Panc1 (cell line): ENCODE data around the gene INTS11. TPM values are rescaled to one million over a fixed set of nuclear protein-coding genes. Genes with fewer than 3 reads are reported as not detected.

ENCODE experiments used
- ATAC-seq: fragments of 200-7000 bp; cut with Tn5 transposase; 2 replicates; pipeline ENCODE4 v1.9.1; 2020; ENCODE audit warnings: mild to moderate bottlenecking, moderate library complexity
- BruUV-seq: library from RNA; stranded (reverse); fragments of 400-500 nt; replicated peaks from 2 replicates; lab custom pipeline; 2021; lab: Mats Ljungman, UMichigan
- CTCF ChIA-PET: fragments of 300-600 bp; sonication (Branson Sonifier 250); formaldehyde crosslinking; loops from one replicate; lab custom pipeline; 2022; ENCODE audit warnings: antibody characterized with exemption; lab: Charles Lee
- POLR2A ChIA-PET: fragments of 300-600 bp; sonication (Branson Sonifier 250); formaldehyde crosslinking; loops from one replicate; lab custom pipeline; 2022; ENCODE audit warnings: antibody characterized with exemption; lab: Charles Lee
- DNase-seq: peaks from one replicate; pipeline ENCODE4 v3.0.0-alpha.2; 2010; ENCODE audit warnings: low read depth, low spot score
- H3K27ac ChIP-seq: 2 replicates; pipeline ENCODE4 v1.5.1; 2011; ENCODE audit warnings: mild to moderate bottlenecking, low read length, inconsistent platforms
- H3K27me3 ChIP-seq: fragments of 200-500 bp; sonication (Bioruptor generic); 2 replicates; pipeline ENCODE4 v1.6.0; 2014; ENCODE audit warnings: low read length, inconsistent platforms; ENCODE audit not compliant: control insufficient read depth, insufficient read depth
- H3K36me3 ChIP-seq: fragments of 200-500 bp; sonication (Bioruptor generic); 2 replicates; pipeline ENCODE4 v1.5.1; 2014; ENCODE audit warnings: inconsistent platforms, mild to moderate bottlenecking, low read length, moderate library complexity; ENCODE audit not compliant: control insufficient read depth, insufficient read depth
- H3K4me1 ChIP-seq: 2 replicates; pipeline ENCODE4 v1.5.1; 2011; ENCODE audit warnings: inconsistent platforms, mild to moderate bottlenecking, low read length, moderate library complexity; ENCODE audit not compliant: control insufficient read depth, insufficient read depth
- H3K4me3 ChIP-seq, 2 experiments: 2 replicates each; pipeline ENCODE4 v1.5.1; 2011 to 2012; ENCODE audit warnings: low read depth in 2 of 2, low read length in 2 of 2, mild to moderate bottlenecking in 2 of 2, inconsistent platforms in 1 of 2, moderate library complexity in 1 of 2
- H3K9me3 ChIP-seq: fragments of 200-500 bp; sonication (Bioruptor generic); 2 replicates; pipeline ENCODE4 v1.5.1; 2014; ENCODE audit warnings: low read depth, mild to moderate bottlenecking, inconsistent platforms, low read length, moderate library complexity; ENCODE audit not compliant: control insufficient read depth, insufficient read depth
- POLR2AphosphoS5 ChIP-seq: IDR thresholded peaks from 2 replicates; pipeline ENCODE4 v1.6.1; 2012; ENCODE audit warnings: mild to moderate bottlenecking, low read depth, low read length, moderate library complexity
- SIN3A ChIP-seq: IDR thresholded peaks from 2 replicates; pipeline ENCODE4 v1.6.1; 2012; ENCODE audit warnings: low read depth, mild to moderate bottlenecking, low read length, moderate library complexity, borderline replicate concordance; ENCODE audit not compliant: insufficient read depth
- TCF7L2 ChIP-seq: IDR thresholded peaks from 2 replicates; pipeline ENCODE4 v1.6.1; 2011; ENCODE audit warnings: mild to moderate bottlenecking, low read depth, low read length, inconsistent platforms
- in situ Hi-C: cut with HindIII; loops from 2 replicates; pipeline ENCODE4 v1.10.0; 2016; ENCODE audit warnings: low sequenced_read_pairs, low pct_unique_long_range_greater_than_20kb
- intact Hi-C: fragments of 100-400 bp; cut with micrococcal nuclease; formaldehyde crosslinking; loops from one replicate; pipeline ENCODE4 v1.10.0; 2022; ENCODE audit not compliant: unreplicated experiment
- total RNA-seq: library from RNA; stranded (reverse); gene quantifications from one replicate; pipeline ENCODE4 v1.2.1, GENCODE V29; 2021; ENCODE audit not compliant: unreplicated experiment
- TF ChIP-seq, protein P1 (sequence below), 2 experiments: IDR thresholded peaks; 2 replicates each; pipeline ENCODE4 v1.6.1; 2011 to 2012; ENCODE audit warnings: low read depth in 2 of 2, control low read depth in 1 of 2, low read length in 1 of 2, mild to moderate bottlenecking in 1 of 2, moderate library complexity in 1 of 2; ENCODE audit not compliant: insufficient read depth in 1 of 2
- TF ChIP-seq, protein P2 (sequence below): fragments of 450-650 bp; IDR thresholded peaks from 2 replicates; pipeline ENCODE4 v1.5.1; 2017; ENCODE audit warnings: mild to moderate bottlenecking

Gene INTS11
- total RNA-seq, 1 experiment from 2014 or later = 114 TPM

DNA sequence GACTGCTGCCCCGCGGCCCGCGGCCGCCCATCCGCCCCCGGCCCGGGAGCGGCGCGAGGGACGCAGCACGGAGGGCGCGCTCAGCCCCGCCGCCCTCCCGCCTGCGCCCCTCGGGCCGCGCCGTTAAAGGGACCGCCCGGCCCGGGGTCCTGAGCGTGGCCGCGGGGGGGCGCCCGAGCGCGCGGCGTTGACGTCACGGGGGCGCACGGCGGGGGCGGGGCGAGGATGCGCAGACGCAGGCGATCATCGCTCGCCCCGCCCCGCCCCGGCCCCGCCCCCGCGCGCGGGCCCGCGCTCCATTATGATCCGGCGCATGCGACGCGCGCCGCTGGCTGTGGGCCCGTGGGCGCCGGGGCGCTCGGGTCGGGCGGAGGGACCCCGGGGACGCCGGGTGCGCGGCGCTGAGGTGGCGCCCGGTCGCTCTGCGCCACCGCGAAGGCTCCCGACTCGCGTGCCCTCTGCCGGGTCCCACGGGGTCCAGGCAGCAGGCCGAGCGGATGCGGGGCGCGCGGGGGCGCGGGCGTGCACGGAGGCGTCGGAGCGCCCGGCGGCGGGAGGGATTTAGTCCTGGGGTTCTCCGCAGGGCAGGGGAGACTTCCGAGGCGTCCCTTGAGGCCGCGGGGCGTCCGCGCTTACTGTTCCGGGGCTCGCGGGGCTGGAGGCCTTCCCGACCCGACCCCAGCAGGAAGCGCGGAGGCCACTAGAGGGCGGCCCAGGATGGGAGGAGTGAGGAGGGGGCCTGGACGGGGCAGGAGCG is 25.0 kb upstream of the INTS11 start, which contains the start of gene DVL1:
TSS of gene DVL1 (minus strand) at position 163 of the 757 bp plus-strand sequence. CDS start 353 bp downstream, outside the sequence.
- no peaks in the 10 kb centered on the region for H3K9me3 ChIP-seq
- DNase-seq (no peak), ATAC-seq (peak; percentile 37)
- in situ Hi-C loops (no loop called here), intact Hi-C loops (no loop called here)
- ChIA-PET CTCF (no interaction called here), POLR2A (interaction anchor here (0.6 kb wide), 1 partner anchor 155 kb away, joined by 3 read pairs; no protein-coding TSS in a partner anchor)
- no peaks in the 10 kb centered on the region for H3K27me3 ChIP-seq
- H3K4me1 ChIP-seq = peaks cover 57% of the 10 kb centered on the region
- H3K4me3 ChIP-seq = peak within 1 kb of the TSS; percentile 74 to 85
- H3K27ac ChIP-seq = peak within 1 kb of the TSS; percentile 93
- H3K36me3 ChIP-seq = no peaks in the 10 kb centered on the region; the same call in 1 of the 2 replicates
- BruUV-seq = no TSS peak
- TF ChIP-seq, protein P1, sequence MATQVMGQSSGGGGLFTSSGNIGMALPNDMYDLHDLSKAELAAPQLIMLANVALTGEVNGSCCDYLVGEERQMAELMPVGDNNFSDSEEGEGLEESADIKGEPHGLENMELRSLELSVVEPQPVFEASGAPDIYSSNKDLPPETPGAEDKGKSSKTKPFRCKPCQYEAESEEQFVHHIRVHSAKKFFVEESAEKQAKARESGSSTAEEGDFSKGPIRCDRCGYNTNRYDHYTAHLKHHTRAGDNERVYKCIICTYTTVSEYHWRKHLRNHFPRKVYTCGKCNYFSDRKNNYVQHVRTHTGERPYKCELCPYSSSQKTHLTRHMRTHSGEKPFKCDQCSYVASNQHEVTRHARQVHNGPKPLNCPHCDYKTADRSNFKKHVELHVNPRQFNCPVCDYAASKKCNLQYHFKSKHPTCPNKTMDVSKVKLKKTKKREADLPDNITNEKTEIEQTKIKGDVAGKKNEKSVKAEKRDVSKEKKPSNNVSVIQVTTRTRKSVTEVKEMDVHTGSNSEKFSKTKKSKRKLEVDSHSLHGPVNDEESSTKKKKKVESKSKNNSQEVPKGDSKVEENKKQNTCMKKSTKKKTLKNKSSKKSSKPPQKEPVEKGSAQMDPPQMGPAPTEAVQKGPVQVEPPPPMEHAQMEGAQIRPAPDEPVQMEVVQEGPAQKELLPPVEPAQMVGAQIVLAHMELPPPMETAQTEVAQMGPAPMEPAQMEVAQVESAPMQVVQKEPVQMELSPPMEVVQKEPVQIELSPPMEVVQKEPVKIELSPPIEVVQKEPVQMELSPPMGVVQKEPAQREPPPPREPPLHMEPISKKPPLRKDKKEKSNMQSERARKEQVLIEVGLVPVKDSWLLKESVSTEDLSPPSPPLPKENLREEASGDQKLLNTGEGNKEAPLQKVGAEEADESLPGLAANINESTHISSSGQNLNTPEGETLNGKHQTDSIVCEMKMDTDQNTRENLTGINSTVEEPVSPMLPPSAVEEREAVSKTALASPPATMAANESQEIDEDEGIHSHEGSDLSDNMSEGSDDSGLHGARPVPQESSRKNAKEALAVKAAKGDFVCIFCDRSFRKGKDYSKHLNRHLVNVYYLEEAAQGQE (IDR thresholded peaks at IDR 0.05; ENCODE audit: insufficient read depth in 1 of 2, low read depth in 2 of 2, low read length in 1 of 2) = no peak
- TF ChIP-seq POLR2AphosphoS5 = no peak; the same call in 1 of the 2 replicates
- TF ChIP-seq, protein P2, sequence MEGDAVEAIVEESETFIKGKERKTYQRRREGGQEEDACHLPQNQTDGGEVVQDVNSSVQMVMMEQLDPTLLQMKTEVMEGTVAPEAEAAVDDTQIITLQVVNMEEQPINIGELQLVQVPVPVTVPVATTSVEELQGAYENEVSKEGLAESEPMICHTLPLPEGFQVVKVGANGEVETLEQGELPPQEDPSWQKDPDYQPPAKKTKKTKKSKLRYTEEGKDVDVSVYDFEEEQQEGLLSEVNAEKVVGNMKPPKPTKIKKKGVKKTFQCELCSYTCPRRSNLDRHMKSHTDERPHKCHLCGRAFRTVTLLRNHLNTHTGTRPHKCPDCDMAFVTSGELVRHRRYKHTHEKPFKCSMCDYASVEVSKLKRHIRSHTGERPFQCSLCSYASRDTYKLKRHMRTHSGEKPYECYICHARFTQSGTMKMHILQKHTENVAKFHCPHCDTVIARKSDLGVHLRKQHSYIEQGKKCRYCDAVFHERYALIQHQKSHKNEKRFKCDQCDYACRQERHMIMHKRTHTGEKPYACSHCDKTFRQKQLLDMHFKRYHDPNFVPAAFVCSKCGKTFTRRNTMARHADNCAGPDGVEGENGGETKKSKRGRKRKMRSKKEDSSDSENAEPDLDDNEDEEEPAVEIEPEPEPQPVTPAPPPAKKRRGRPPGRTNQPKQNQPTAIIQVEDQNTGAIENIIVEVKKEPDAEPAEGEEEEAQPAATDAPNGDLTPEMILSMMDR = peak; percentile 79; the same call in 1 of the 2 replicates

DNA sequence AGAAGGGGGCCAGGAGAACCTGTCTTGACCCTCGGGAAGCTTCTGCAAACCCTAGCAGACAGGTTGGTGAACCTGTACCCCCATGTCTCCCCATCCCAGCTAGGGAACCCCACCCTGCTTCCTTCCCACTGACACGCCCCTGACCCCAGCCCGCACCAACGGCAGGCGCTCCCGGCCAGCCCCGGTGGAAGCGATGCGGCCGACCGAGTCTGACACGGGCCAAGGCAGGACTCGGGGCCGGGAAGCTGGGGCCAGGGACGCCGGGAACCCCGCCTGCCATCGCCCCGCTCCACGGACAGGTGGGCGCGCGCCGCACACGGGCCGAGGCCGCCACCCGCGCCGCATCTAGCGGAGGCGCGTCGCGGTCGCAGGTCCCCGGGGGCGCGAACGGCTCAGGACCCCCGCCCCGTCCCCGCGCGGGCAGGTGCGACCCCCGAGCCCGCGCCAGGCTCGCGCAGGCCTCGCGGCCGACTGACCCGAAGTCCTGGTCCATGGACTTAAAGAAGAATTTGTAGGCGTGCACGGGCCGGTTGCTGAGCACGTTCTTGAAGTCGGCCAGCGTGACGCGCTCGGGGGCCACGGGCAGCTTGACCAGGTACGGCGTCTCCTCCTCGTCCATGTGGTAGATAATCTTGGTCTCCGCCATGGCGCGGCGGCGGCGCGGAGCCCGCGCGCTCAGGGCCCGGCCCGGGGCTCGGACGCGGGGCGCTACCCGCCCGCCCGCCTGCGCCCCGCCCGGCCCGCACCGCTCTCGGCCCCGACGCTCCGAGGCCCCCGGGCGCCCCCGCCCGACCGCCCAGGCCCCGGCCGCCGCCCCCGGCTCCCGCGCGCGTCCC is 24.2 kb upstream of the INTS11 start:
- Histone ChIP-seq H3K36me3 (no peaks in the 10 kb centered on the region; the same call in 1 of the 2 replicates), H3K9me3 (no peaks in the 10 kb centered on the region), H3K27ac (peak overlapping the region; percentile 93), H3K4me1 (peaks cover 60% of the 10 kb centered on the region), H3K4me3 (peak overlapping the region; percentile 74 to 85), H3K27me3 (no peaks in the 10 kb centered on the region)
- ATAC-seq (peak; percentile 2), DNase-seq (no peak)
- in situ Hi-C loops = no loop called here
- TF ChIP-seq TCF7L2 (no peak), POLR2AphosphoS5 (no peak), SIN3A (peak; percentile 29; the same call in 1 of the 2 replicates)
- TF ChIP-seq, protein P1 (IDR thresholded peaks at IDR 0.05; ENCODE audit: insufficient read depth in 1 of 2, low read depth in 2 of 2, low read length in 1 of 2) = no peak
- TF ChIP-seq, protein P2 = no peak
- intact Hi-C loops = no loop called here
- ChIA-PET POLR2A (interaction anchor here (0.5 to 0.6 kb wide), 2 partner anchors 156 to 388 kb away, joined by 3 read pairs; no protein-coding TSS in a partner anchor), CTCF (no interaction called here)
- no TSS peak for BruUV-seq
